Mucosa of gallbladder (tissue), 1 donor: ENCODE measurements around the gene MFSD11. TPM values are rescaled to one million over a fixed set of nuclear protein-coding genes. Genes with fewer than 3 reads are reported as not detected.
"Not testable (repeated sequence)": the region's sequence is repeated elsewhere in the genome, so short reads cannot be mapped to it uniquely, and the experiment has no call there.

ENCODE experiments used
- DNase-seq: peaks from one replicate; pipeline ENCODE4 v3.0.0-alpha.2; 2020; ENCODE audit warnings: low spot score
- total RNA-seq: library from RNA; stranded (reverse); gene quantifications from one replicate; pipeline ENCODE4 v1.2.1, GENCODE V29; 2021
- donor health status: DM: no; HTN: no; CAD: no.

MFSD11 gene
- total RNA-seq, 1 donor from 2014 or later, result 21.1 TPM

GRCh38 chr17:76709077-76709950 lies 28.6 kb upstream of the MFSD11 start:
- peak; percentile 81 for DNase-seq

- DNase-seq, result not testable (repeated sequence)
Observed at GRCh38 chr17:76709951-76710862, 27.7 kb upstream of the MFSD11 start.

GRCh38 chr17:76710863-76711611 lies 26.9 kb upstream of the MFSD11 start, which contains the start of gene MXRA7:
TSS of gene MXRA7 (minus strand) at chr17:76710965. CDS start at chr17:76710946, 19 bp downstream.
- DNase-seq, result peak; percentile 49

GRCh38 chr17:76712321-76712720 lies 25.6 kb upstream of the MFSD11 start:
- not testable (repeated sequence) for DNase-seq

GRCh38 chr17:76713765-76714164 lies 24.2 kb upstream of the MFSD11 start:
- no peak for DNase-seq

GRCh38 chr17:76714336-76714735 lies 23.6 kb upstream of the MFSD11 start:
- no peak for DNase-seq

GRCh38 chr17:76714822-76715495 lies 23.0 kb upstream of the MFSD11 start:
- peak; percentile 76 for DNase-seq

GRCh38 chr17:76715496-76715830 lies 22.5 kb upstream of the MFSD11 start:
- DNase-seq, result no peak

- DNase-seq, result peak; percentile 57
Observed at GRCh38 chr17:76716146-76716838, 21.6 kb upstream of the MFSD11 start.

- DNase-seq, result no peak
Observed at GRCh38 chr17:76716839-76717215, 21.1 kb upstream of the MFSD11 start.

- no peak for DNase-seq
Observed at GRCh38 chr17:76718516-76718915, 19.4 kb upstream of the MFSD11 start.

GRCh38 chr17:76720211-76720610 lies 17.7 kb upstream of the MFSD11 start:
- DNase-seq, result no peak

GRCh38 chr17:76720941-76721340 lies 17.0 kb upstream of the MFSD11 start:
- no peak for DNase-seq

- no peak for DNase-seq
Observed at GRCh38 chr17:76721463-76721862, 16.5 kb upstream of the MFSD11 start.

- DNase-seq, result no peak
Observed at GRCh38 chr17:76722279-76722678, 15.6 kb upstream of the MFSD11 start.

- not testable (repeated sequence) for DNase-seq
Observed at GRCh38 chr17:76722977-76723376, 14.9 kb upstream of the MFSD11 start.

- DNase-seq, result no peak
Observed at GRCh38 chr17:76723812-76724211, 14.1 kb upstream of the MFSD11 start.

GRCh38 chr17:76725580-76726230 lies 12.2 kb upstream of the MFSD11 start:
- peak; percentile 71 for DNase-seq

- DNase-seq, result peak; percentile 98
Observed at GRCh38 chr17:76726231-76726775, 11.6 kb upstream of the MFSD11 start, which contains the start of gene JMJD6. TSS of gene JMJD6 (minus strand) at chr17:76726606. CDS start at chr17:76726475, 131 bp downstream.
